NOMO-1 (cell line): ENCODE measurements around the gene KCNN3.
"Not testable (repeated sequence)": the region's sequence is repeated elsewhere in the genome, so short reads cannot be mapped to it uniquely, and the experiment has no call there.

Experiments
- DNase-seq, 2 experiments: peaks; one replicate each; lab custom pipeline; 2025; ENCODE audit not compliant: unreplicated experiment in 2 of 2; lab: John Stamatoyannopoulos, UW

The KCNN3 gene

DNA sequence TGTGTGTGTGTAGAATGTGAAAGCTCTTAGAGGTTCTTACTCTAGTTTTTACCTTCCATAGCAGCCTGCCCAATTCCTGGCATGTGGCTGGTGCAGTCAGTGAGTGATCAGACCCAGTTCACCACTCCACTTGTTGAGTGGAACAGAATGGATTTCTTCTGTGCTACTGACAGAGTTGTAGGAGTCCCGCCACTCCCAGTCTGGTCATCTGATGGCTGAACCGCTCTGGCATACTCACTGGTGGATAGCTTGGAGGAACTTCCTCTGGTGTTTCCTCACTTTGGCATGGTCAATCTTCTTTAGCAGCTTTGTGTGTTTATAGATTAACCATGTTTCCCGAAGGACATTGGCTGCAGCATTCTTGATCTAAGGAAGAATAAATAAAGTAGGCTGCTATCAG is 155.4 kb downstream of the KCNN3 start:
- DNase-seq: peak; percentile 42 to 85

DNA sequence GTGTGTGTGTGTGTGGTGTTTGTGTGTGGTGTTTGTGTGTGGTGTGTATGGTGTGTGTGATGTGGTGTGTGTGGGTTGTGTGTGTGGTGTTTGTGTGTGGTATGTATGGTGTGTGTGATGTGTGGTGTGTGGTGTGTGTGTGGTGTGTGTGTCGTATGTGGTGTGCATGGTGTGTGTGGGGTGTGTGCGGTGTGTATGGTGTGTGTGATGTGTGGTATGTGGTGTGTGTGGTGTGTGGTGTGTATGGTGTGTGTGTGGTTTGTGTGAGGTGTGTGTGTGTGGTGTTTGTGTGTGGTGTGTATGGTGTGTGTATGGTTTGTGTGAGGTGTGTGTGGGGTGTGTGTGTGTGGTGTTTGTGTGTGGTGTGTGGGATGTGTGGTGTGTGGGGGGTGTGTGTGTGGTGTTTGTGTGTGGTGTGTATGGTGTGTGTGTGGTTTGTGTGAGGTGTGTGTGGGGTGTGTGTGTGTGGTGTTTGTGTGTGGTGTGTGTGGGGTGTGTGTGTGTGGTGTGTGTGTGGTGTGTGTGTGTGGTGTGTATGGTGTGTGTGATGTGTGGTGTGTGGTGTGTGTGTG is 155.9 kb downstream of the KCNN3 start:
- no peak for DNase-seq

DNA sequence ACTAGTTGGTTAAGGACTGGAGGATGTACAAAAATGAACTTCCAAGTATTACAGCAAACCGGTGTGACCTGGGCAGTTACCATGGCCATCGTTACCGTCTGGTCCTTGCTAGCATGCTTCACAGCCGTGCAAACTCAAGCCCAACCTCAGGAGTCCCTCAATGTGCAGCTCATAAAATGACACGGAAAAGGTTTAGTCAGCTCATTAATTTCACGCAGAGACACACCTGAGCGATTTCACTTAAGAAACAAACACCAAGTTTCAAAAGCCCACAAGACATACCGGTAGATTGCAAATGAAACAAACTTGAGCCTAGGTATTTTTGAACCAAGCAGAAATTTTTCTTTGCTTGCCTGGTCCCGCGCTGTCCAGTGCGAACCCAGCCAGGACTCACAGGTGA is 157.1 kb downstream of the KCNN3 start:
- DNase-seq: no peak

DNA sequence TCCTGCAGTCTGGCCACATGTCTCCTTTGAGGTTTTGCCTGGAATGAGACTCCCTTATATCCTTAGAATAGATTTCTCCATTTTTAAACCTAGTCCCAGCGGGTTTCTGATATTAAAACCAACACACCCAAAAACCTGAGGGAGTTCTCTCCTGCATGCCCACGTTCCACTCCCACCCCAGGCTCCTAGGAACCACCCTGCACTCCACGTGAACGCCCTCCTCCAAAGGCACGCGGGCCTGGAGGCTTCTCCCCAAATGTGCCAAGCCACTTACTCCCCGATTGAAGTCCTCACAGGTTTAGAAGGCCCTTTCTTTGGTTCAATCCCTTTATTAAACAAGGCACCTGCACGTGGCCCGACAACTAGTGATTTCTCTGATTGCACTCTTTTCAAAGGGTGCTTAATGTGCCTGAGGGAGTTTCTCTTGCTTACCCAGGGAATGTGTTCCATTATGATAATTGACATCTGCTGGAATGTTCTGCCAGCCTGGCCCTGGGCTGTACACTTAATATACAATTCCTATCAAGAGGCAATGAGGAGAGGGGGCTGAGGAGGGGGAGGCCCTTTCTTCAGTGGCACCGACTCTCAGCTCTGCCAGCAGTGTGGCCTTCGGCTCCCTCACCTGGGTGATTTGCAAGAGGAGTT is 157.8 kb downstream of the KCNN3 start:
- DNase-seq: no peak

DNA sequence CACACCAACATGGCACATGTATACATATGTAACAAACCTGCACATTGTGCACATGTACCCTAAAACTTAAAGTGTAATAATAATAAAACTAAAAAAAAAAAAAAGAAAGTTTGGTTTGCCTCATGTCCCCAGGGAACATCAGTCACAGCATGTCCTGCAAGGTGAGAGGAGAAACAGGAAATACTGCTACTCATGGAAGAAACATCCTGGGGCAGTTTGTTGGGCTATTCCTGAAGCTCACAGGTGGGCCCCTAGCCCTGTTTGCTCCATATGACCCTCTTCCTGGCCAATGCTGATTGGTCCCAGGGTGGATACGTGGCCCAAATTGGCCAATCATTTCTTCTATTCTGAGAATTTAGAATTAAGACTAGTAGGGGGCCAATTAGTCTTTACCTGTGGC is 158.7 kb downstream of the KCNN3 start:
- DNase-seq: no peak

DNA sequence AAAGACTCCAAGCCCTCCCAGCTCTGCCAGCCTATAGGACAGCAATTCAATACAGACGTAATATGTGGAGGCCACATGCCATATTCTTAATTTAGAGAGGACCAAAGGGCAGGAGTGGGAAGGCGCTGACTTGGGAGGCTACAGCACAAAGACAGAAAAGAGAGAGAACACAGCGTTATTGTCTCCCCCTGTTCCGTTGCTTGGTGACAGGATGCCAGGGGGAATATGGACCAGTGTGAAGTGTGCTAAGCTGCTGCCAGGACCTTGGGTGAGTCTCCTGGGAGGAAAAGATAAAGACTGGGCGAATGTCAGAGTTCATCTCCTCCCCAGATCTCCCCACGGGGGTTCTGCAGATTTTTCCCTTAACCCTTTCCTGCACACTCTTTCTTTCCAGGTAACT is 160.0 kb downstream of the KCNN3 start:
- no peak for DNase-seq

DNA sequence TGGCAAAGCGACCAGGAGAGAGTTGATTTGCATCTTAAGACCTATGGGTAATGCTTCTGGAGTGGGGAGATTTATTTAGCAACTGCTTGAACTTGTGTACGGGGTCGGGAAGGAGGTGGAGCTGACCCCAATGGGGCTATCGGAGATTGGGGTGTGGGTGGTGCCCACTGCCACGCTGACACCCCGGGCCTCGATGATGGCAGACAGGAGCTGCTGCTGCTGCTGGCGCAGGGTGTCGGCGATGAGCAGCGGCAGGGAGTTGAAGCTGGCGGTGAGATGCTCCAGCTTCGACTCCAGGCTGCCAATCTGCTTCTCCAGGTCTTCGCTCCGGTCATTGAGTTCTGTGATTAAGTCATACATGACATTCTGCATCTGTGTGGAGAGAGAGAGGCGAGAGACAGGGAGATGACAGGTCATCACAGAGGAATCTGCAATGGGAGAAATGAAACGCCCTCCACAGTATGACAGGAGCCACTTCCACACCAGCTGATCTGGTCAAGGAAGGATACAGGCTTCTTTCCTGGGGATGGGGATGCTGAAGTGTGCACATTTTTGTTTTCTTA is 162.1 kb downstream of the KCNN3 start:
- no peak for DNase-seq

DNA sequence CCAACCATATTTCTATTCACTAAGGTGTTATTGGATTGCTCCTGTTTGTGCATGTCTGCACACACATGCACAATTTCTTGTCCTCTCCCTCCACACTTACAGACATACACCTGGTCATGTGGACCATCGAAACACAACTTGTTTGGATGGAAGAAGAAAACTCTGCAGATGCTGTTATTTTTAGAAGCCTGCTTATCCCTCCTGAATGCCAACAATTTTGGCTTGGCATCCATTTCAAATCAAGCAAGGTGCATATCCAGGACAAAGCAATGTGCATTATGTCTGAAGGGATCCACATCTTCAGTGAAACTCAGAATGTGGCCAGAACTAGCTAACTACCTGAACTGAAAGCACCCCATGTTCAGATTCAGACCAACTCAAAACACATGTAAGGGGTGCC is 163.2 kb downstream of the KCNN3 start:
- DNase-seq: no peak

DNA sequence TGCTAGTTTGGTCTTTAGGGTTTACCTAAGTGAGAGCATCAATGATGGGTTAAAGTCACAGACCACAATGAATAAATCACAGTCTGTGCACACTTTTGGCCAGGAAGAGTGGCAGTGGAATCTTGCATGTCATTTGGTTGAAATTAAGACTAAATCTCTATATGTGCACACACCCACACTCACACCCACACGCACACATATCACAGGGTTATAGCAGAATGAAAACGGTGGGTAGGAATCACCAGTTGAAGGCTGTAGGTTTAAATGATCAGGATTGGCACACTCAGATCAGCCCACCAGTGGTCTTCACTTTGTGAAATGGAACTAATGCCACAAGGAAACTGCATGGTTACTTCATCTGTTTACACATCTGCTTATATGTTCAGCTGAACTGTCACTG is 164.5 kb downstream of the KCNN3 start:
- no peak for DNase-seq

DNA sequence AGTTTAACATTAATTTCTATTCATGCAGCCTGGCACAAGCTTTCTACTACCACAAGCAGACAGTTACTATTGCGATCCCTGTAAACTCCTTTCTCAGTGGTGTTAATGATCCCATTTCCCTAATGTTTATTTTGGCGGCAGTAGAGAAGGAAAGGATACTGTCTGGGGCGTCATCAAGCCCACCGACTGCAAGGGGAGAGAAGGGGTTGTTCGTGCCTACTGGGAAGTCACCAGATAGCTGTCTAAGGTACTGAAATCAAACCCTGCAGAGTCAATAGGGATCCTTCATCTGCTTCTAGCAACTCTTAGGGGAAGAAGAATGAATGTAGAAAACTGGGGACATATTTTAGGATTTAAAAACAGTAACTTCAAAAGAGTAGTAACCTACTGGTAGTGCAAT is 166.9 kb downstream of the KCNN3 start:
- no peak for DNase-seq

DNA sequence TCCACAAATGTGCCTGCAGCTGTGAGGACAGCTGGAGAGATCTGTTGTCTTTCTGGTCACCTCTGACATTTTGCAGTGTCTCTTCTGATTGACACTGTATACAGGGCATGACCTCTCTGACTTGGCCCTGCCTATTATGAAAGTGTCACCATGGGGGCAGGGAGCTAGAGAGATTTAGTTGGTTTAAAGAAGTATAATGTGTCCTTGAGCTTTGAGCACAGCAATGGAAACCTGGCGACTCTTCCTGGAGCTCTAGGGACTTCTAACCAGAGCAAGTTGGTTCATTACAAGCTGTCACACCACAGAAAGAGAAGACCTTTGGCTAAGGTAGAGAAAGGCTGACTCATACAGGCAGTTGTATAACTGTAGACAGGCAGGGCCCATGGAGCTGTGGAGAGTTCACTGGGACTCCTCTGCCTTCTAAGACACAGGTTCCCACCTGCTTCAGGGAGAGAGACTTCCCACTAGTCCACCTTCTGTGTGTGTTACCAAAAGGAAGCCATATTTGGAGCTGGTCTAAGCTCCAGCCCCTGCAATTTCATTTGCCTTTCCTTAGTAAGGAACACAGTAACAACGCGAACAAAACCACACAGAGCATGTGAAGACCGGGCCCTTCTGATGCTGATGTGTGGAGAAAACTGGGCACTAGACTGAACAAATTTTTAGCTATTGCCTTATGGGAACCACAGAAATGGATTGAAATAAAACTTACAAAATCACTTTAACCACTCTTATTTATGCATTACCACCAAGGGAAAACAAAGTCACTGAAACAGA is 171.6 kb downstream of the KCNN3 start:
- no peak for DNase-seq

DNA sequence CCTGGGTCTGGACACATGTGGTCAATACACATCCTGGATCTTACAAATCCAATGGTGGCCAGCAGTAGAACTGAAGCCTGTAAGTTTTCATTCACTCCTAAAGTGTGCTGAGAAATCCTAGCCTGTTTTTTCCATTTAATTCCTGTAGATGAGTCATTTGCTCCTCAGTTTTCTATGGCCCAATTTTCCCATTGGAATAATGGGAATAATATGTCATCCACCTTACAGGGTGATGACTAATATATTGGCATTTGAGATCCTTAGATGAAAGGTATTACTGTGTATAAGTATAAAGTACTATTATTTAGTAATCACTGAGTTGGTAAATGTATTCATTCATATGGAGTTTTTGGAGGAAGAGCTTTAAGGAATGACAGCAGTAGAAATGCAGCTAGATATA is 172.4 kb downstream of the KCNN3 start:
- no peak for DNase-seq

DNA sequence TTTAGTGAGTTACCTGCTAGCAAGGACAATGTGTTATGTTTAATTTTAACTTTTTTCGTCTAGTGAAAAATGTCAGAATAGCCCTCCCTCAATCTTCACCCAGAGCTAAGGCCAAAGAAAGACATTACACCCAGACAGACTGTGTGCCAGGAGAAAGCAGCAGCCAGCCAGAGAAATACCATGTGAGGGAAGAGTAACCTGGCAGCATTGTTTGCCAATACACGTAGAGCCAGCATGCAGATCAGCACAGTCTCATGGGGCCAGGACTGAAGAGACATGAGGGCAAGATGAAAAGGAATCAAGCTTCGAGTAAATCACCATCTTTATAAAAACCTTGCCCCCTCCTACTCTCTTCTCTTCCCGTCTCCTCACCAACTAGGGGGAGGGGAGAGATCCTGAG is 173.6 kb downstream of the KCNN3 start:
- DNase-seq: no peak

DNA sequence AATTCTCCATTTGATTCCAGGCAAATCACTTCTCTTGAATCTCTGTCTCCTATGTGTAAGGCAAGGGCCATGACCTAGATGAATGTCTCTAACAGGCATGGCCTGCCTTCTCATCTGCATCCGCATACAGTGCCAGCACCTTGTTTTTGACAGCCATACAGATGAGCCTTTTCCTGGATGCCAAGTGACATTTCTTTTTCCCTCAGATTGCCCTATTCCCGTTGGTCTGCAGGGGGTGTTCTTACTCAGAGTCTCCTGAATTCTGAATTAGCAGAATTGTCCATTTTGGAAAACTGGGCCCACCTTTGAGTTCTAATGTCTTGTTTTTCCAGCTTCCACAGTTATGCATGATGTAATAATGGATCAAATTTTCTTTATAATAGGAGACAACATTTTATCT is 174.1 kb downstream of the KCNN3 start:
- DNase-seq: no peak

DNA sequence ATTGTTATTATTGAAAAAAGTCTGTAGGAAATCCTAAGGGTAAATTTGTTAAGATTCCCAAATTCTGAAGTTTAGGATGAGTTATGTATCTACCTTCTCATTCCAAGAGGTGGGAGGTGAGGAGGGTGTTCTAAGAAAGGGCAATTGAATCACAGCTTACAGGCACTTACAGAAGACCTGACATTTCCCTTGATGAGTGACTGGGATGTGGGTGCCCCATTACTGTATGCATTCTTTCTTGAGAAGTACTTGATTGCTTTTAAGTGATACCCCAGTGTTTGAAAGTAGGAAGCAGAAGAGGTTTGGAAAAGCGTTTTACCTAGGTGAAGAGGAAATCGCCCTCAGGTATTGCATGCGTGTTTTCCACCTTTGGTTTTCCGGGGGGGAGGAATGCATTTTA is 175.1 kb downstream of the KCNN3 start:
- DNase-seq: no peak

DNA sequence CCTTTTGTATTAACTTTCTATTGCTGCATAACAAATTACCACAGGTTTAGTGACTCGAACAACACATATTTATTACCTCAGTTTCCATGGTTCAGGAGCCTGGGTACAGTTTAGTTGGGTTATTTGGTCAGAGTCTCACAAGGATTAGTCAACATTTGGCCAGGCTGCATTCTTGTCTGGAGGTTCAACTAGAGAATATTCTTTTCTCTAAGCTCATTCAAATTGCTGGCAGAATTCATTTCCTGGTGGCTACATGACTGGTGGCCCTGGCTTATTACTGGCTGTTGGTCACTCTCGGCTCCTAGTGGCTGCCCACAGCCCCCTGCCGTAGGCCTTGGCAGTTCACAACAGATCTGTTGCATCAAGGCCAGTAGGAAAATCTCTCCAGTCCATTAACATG is 181.0 kb downstream of the KCNN3 start:
- no peak for DNase-seq

DNA sequence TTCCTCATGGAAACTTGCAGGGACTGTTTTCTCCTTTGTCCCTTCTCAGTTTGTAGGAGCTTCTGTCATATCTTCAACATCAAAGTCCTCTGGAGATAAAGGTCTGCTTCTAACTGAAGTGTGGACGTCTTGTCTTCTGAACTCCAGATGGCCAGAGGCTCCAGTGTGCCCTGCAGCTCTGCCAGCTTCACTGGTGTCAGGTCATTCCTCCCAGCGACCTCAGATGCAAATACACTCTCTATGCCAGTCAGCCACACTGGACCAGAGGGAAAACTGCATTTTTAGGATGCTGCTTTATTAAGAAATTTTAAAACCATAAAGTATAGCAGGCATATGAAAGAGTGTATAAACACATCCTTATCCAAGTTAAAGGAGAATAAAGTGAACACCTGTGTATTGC is 183.6 kb downstream of the KCNN3 start:
- no peak for DNase-seq

DNA sequence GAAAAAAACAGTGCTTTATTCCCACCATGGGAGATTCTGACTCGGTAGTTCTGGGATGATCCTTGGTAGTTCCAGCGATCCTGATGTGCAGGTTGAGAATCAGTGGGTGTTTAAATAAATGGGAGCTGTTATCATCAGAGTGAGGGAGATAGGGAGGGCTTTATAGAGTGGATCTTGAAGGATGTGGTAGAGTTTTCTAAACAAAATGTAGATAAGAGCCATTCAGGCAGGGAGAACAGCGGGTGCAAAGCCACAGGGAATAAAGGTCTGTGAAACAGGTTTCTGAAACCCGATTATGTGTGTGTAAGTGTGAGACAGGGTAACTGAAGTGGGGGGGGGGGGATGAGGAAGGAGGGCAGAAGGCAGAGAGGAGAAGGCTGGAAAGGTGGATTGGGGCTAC is 186.3 kb downstream of the KCNN3 start:
- DNase-seq: no peak

DNA sequence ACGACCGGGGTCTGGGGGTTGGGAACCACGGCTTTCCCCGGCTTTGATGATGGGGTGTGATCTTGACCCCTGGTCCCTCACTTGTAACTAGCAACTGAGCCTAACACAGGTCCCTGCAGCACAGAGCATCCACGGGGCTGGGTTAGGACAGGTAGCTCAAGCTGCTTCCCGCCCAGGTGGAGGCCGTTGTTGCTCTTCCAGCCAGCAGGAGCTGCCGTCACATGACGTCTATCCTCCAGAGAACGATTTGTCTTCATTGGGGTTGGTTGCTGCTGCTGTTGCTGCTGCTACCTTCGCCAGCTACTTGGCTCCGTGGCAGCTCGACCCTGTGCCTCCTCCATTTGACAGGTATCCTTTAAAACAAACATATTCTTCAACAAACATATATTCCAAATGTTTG is 187.8 kb downstream of the KCNN3 start:
- DNase-seq: no peak

DNA sequence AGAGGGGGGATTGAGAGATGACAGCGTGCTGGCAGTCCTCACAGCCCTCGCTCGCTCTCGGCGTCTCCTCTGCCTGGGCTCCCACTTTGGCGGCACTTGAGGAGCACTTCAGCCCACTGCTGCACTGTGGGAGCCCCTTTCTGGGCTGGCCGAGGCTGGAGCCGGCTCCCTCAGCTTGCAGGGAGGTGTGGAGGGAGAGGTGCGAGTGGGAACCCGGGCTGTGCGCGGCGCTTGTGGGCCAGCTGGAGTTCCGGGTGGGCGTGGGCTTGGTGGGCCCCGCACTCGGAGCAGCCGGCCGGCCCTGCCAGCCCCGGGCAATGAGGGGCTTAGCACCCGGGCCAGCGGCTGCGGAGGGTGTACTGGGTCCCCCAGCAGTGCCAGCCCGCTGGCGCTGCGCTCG is 192.2 kb downstream of the KCNN3 start:
- DNase-seq: not testable (repeated sequence)

DNA sequence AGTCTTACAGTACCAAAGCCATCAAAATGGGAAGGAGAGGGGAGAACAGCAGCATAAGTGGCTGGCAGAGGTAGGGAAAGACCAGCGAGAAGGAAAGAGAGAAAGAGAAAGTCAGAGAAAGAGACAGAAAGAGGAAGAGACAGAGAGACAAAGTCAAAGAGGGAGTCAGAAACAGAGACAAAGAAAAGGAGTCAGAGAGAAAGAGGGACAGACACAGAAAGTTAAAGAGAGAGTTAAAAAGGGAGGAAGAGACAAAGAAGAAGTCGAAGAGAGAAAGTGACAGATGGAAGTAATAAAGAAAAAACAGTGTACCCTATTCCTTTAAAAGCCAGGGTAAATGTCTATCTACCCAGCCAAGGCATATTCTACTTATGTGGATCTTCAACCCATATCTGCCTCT is 193.2 kb downstream of the KCNN3 start:
- not testable (repeated sequence) for DNase-seq

DNA sequence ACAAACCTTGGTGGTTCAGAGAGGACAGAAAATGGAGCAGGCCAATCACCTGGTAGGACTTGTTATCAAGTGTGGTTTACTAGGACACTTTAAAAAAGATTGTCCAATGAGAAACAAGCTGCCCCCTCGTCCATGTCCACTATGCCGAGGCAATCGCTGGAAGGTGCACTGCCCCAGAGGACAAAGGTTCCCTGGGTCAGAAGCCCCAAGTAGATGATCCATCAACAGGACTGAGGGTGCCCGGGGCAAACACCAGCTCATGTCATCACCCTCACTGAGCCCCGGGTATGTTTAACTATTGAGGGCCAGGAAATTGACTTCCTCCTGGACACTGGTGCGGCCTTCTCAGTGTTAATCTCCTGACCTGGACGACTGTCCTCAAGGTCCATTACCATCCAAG is 195.6 kb downstream of the KCNN3 start:
- not testable (repeated sequence) for DNase-seq
